Neural progenitor cell (in vitro differentiated cells): Measurements from ENCODE around the gene MAPKBP1. TPM values are rescaled to one million over a fixed set of nuclear protein-coding genes. Genes with fewer than 3 reads are reported as not detected.
"Not testable (repeated sequence)": the region's sequence is repeated elsewhere in the genome, so short reads cannot be mapped to it uniquely, and the experiment has no call there.

Source experiments
- DNase-seq: peaks from one replicate; pipeline ENCODE4 v3.0.0-alpha.2; 2016; ENCODE audit warnings: low spot score
- H2AFZ ChIP-seq: fragments of 200-600 bp; sonication (generic); replicated peaks from 2 replicates; pipeline ENCODE4 v1.6.1; 2016; ENCODE audit warnings: antibody characterized with exemption
- H3F3A ChIP-seq: fragments of 200-600 bp; sonication (generic); 2 replicates; pipeline ENCODE4 v1.6.1; 2016; ENCODE audit warnings: antibody characterized with exemption, low read depth
- H3K27ac ChIP-seq: fragments of 200-600 bp; sonication (generic); 2 replicates; pipeline ENCODE4 v1.5.1; 2016; ENCODE audit warnings: mild to moderate bottlenecking
- H3K27me3 ChIP-seq: fragments of 200-600 bp; sonication (generic); 2 replicates; pipeline ENCODE4 v1.6.1; 2016; ENCODE audit warnings: mild to moderate bottlenecking, moderate library complexity
- H3K36me3 ChIP-seq: fragments of 200-600 bp; sonication (generic); 2 replicates; pipeline ENCODE4 v1.5.1; 2016
- H3K4me1 ChIP-seq: fragments of 200-600 bp; sonication (generic); 2 replicates; pipeline ENCODE4 v1.6.1; 2016; ENCODE audit warnings: mixed run types
- H3K4me2 ChIP-seq: fragments of 200-600 bp; sonication (generic); 2 replicates; pipeline ENCODE4 v1.6.1; 2016
- H3K4me3 ChIP-seq: fragments of 200-600 bp; sonication (generic); 2 replicates; pipeline ENCODE4 v1.5.1; 2016
- H3K79me2 ChIP-seq: fragments of 200-600 bp; sonication (generic); 2 replicates; pipeline ENCODE4 v1.6.1; 2016; ENCODE audit warnings: low read depth
- H3K9ac ChIP-seq: fragments of 200-600 bp; sonication (generic); 2 replicates; pipeline ENCODE4 v1.6.1; 2016
- H3K9me3 ChIP-seq: fragments of 200-600 bp; sonication (generic); 2 replicates; pipeline ENCODE4 v1.5.1; 2016; ENCODE audit warnings: low read depth
- H4K20me1 ChIP-seq: fragments of 200-600 bp; sonication (generic); 2 replicates; pipeline ENCODE4 v1.6.1; 2016; ENCODE audit warnings: low read depth
- H3K27ac Mint-ChIP-seq: 3 replicates; pipeline ENCODE4 v1.8.0; 2021; ENCODE audit warnings: mixed read lengths
- H3K27me3 Mint-ChIP-seq: 2 replicates; pipeline ENCODE4 v1.8.0; 2022; ENCODE audit warnings: low read depth, mild to moderate bottlenecking, inconsistent platforms, moderate library complexity, mixed read lengths; ENCODE audit not compliant: insufficient read depth
- H3K36me3 Mint-ChIP-seq: 3 replicates; pipeline ENCODE4 v1.8.0; 2021; ENCODE audit warnings: mixed read lengths
- H3K4me1 Mint-ChIP-seq: 3 replicates; pipeline ENCODE4 v1.8.0; 2021; ENCODE audit warnings: mixed read lengths
- H3K4me3 Mint-ChIP-seq: 3 replicates; pipeline ENCODE4 v1.8.0; 2021; ENCODE audit warnings: mild to moderate bottlenecking, moderate library complexity, mixed read lengths
- H3K9me3 Mint-ChIP-seq: 3 replicates; pipeline ENCODE4 v1.8.0; 2020; ENCODE audit warnings: mixed read lengths
- EZH2 ChIP-seq: fragments of 200-600 bp; sonication (generic); IDR thresholded peaks from 2 replicates; pipeline ENCODE4 v1.6.1; 2017; ENCODE audit warnings: antibody characterized with exemption, mild to moderate bottlenecking, moderate library complexity
- EZH2phosphoT487 ChIP-seq: fragments of 200-600 bp; sonication (generic); IDR thresholded peaks from 2 replicates; pipeline ENCODE4 v1.6.1; 2017; ENCODE audit warnings: antibody characterized with exemption
- total RNA-seq: library from RNA; depleted of rRNA; stranded (reverse); fragments of >200 nt; gene quantifications from 2 replicates; pipeline ENCODE4 v1.2.3, GENCODE V29; 2015; ENCODE audit warnings: low replicate concordance
- TF ChIP-seq, protein P1 (sequence below): fragments of 200-600 bp; sonication (generic); IDR thresholded peaks from 2 replicates; pipeline ENCODE4 v1.5.1; 2017; ENCODE audit warnings: antibody characterized with exemption, mild to moderate bottlenecking

The MAPKBP1 gene, protein sequence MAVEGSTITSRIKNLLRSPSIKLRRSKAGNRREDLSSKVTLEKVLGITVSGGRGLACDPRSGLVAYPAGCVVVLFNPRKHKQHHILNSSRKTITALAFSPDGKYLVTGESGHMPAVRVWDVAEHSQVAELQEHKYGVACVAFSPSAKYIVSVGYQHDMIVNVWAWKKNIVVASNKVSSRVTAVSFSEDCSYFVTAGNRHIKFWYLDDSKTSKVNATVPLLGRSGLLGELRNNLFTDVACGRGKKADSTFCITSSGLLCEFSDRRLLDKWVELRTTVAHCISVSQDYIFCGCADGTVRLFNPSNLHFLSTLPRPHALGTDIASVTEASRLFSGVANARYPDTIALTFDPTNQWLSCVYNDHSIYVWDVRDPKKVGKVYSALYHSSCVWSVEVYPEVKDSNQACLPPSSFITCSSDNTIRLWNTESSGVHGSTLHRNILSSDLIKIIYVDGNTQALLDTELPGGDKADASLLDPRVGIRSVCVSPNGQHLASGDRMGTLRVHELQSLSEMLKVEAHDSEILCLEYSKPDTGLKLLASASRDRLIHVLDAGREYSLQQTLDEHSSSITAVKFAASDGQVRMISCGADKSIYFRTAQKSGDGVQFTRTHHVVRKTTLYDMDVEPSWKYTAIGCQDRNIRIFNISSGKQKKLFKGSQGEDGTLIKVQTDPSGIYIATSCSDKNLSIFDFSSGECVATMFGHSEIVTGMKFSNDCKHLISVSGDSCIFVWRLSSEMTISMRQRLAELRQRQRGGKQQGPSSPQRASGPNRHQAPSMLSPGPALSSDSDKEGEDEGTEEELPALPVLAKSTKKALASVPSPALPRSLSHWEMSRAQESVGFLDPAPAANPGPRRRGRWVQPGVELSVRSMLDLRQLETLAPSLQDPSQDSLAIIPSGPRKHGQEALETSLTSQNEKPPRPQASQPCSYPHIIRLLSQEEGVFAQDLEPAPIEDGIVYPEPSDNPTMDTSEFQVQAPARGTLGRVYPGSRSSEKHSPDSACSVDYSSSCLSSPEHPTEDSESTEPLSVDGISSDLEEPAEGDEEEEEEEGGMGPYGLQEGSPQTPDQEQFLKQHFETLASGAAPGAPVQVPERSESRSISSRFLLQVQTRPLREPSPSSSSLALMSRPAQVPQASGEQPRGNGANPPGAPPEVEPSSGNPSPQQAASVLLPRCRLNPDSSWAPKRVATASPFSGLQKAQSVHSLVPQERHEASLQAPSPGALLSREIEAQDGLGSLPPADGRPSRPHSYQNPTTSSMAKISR (N-terminal part only)
- 10.1 and 18.4 TPM in 2 replicates for total RNA-seq

DNA sequence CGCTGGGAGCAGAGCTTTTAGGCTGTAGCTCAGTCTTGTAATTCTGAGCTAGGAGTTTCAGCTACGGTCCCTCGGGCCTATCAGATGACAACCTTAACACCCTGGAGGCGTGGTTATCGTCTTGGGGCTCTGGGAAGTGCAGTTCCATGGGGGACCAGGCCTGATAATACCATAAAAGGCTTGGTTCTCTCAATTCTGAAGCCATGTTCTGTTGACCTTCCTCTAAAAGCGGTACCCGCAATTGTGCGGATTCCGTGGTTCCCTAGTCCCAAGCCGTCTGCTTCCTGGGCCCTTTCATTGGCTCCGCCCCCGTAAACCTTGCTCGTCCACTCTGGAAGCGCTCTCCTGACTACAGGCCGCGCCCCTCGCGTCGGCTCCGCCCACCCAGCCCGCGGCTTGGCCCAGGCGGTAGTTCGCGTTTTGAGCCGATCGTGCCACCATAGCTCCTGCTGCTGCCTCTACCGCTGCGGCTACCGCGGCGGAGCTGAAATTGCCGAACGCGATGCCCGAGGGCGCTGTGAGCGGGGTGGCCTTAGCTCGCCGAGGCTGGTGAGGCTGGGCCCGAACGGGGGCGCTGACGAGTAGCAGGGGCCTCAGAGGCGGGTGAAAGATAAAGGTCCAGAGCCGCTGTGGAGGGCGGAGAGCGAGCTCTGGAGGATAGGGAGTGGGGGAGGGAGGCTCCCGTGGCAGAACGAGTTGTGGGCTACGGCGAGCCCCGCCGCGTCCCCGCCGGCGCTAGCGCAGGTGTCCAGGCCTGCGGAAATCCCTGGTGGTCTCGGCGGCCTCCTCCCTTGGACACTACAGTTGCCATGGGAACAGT is at the start of gene MAPKBP1:
Gene MAPKBP1, plus strand, starts transcription at position 423 of the 820 bp plus-strand sequence. CDS start 792 bp downstream, outside the sequence.
- Mint-ChIP-seq H3K9me3 (no peaks in the 10 kb centered on the region), H3K4me1 (peaks cover 50% of the 10 kb centered on the region)
- peak within 1 kb of the TSS; percentile 85 for H2AFZ ChIP-seq

DNA sequence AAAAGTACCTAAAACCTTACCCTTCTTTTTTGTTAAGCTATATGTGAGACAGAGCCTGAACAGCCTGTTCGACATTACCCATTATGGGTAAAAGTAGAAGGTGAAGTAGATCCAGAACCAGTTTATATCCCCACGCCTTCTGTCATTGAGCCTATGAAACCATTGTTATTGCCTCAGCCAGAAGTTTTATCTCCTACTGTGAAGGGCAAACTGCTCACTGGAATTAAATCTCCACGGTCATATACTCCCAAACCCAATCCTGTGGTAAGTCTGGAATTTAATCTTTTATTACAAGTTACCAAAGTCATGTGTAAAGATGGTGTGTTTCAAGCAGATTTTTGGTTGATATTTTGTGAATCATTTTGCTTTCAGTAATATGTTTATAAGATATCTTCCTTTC is 47.1 kb upstream of the MAPKBP1 start:
- no peak overlapping the region for H3K27ac ChIP-seq
- no peak for DNase-seq
- Mint-ChIP-seq H3K9me3 (no peaks in the 10 kb centered on the region), H3K27ac (no peak overlapping the region), H3K36me3 (peaks cover 6% of the 10 kb centered on the region), H3K27me3 (peaks cover 2% of the 10 kb centered on the region), H3K4me3 (no peak overlapping the region), H3K4me1 (no peaks in the 10 kb centered on the region)
- H3K4me2 ChIP-seq = no peak overlapping the region
- no peaks in the 10 kb centered on the region for H3K4me1 ChIP-seq
- H3F3A ChIP-seq = peaks cover 4% of the 10 kb centered on the region
- no peak overlapping the region for H3K9ac ChIP-seq
- H2AFZ ChIP-seq = no peak overlapping the region
- no peak for TF ChIP-seq EZH2
- no peak for TF ChIP-seq EZH2phosphoT487
- TF ChIP-seq, protein P1, sequence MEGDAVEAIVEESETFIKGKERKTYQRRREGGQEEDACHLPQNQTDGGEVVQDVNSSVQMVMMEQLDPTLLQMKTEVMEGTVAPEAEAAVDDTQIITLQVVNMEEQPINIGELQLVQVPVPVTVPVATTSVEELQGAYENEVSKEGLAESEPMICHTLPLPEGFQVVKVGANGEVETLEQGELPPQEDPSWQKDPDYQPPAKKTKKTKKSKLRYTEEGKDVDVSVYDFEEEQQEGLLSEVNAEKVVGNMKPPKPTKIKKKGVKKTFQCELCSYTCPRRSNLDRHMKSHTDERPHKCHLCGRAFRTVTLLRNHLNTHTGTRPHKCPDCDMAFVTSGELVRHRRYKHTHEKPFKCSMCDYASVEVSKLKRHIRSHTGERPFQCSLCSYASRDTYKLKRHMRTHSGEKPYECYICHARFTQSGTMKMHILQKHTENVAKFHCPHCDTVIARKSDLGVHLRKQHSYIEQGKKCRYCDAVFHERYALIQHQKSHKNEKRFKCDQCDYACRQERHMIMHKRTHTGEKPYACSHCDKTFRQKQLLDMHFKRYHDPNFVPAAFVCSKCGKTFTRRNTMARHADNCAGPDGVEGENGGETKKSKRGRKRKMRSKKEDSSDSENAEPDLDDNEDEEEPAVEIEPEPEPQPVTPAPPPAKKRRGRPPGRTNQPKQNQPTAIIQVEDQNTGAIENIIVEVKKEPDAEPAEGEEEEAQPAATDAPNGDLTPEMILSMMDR = no peak
- no peaks in the 10 kb centered on the region for H3K27me3 ChIP-seq
- H3K4me3 ChIP-seq = no peak overlapping the region
- H3K36me3 ChIP-seq = peaks cover 4% of the 10 kb centered on the region
- H3K9me3 ChIP-seq = no peaks in the 10 kb centered on the region
- H3K79me2 ChIP-seq = peaks cover 5% of the 10 kb centered on the region
- H4K20me1 ChIP-seq = peaks cover 3% of the 10 kb centered on the region

More for the DNA sequence above, at the start of gene MAPKBP1:
- H3K27me3 ChIP-seq = no peaks in the 10 kb centered on the region
- peak within 1 kb of the TSS; percentile 16 for H3K9ac ChIP-seq
- H3K4me3 ChIP-seq = peak within 1 kb of the TSS; percentile 68
- peak within 1 kb of the TSS; percentile 70 for H3K27ac ChIP-seq
- peak within 1 kb of the TSS; percentile 82 for H3K4me2 ChIP-seq
- H3K4me1 ChIP-seq = peaks cover 32% of the 10 kb centered on the region
- H3K36me3 ChIP-seq = peaks cover 2% of the 10 kb centered on the region
- Mint-ChIP-seq H3K27me3 (no peaks in the 10 kb centered on the region), H3K27ac (peak within 1 kb of the TSS; percentile 95), H3K4me3 (peak within 1 kb of the TSS; percentile 93), H3K36me3 (peaks cover 6% of the 10 kb centered on the region)
- DNase-seq = peak; percentile 99
- peaks cover 35% of the 10 kb centered on the region for H3F3A ChIP-seq
- H3K79me2 ChIP-seq = peaks cover 12% of the 10 kb centered on the region
- TF ChIP-seq, protein P1 = peak; percentile 83
- TF ChIP-seq EZH2phosphoT487 (peak; percentile 20), EZH2 (no peak)
- peaks cover 3% of the 10 kb centered on the region for H4K20me1 ChIP-seq
- H3K9me3 ChIP-seq = no peaks in the 10 kb centered on the region

DNA sequence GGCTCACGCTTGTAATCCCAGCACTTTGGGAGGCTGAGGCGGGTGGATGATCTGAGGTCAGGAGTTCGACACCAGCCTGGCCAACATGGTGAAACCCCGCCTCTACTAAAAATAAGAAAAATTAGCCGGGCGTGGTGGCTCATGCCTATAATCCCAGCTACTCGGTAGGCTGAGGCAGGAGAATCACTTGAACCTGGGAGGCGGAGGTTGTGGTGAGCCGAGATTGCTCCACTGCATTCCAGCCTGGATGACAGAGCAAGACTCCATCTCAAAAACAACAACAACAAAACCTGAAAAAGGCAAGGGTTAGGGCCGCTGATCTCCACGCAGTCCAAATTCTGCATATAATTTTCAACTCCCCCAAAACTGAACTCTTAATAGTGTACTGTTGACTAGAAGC is 46.2 kb upstream of the MAPKBP1 start:
- not testable (repeated sequence) for H3F3A ChIP-seq, H3K9me3 Mint-ChIP-seq, H3K9ac ChIP-seq, H3K27ac Mint-ChIP-seq, H3K36me3 Mint-ChIP-seq, H3K4me3 ChIP-seq, H3K9me3 ChIP-seq, H4K20me1 ChIP-seq, H3K4me3 Mint-ChIP-seq, H3K27ac ChIP-seq, H3K36me3 ChIP-seq, H3K4me1 ChIP-seq, H3K4me2 ChIP-seq, H3K27me3 ChIP-seq, H3K4me1 Mint-ChIP-seq, H3K27me3 Mint-ChIP-seq, H3K79me2 ChIP-seq, H2AFZ ChIP-seq, DNase-seq
